Measurements from ENCODE around the gene RBFOX1.

RBFOX1 gene

DNA sequence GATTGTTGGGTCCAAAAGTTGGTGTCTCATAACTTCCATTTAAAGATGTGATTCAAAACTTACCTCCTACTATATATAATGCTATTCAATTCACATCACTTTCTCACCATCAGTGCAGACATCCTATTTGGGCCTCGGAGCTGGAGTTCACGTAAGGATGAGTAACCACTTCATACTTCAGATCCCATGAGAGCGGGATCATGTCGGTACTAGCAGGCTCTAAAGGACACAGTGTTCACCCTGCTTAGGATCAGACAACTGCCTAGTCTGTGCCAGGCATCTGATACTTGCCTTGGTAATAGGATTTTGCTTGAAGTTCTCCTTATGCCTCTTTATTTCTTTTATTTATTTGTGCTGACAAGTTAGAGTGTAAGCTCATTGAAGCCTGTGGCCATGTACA is 39.5 kb downstream of the RBFOX1 start:
- no peak for DNase-seq (ENCODE audit: low read depth in 1 of 2, low spot score in 1 of 2)

DNA sequence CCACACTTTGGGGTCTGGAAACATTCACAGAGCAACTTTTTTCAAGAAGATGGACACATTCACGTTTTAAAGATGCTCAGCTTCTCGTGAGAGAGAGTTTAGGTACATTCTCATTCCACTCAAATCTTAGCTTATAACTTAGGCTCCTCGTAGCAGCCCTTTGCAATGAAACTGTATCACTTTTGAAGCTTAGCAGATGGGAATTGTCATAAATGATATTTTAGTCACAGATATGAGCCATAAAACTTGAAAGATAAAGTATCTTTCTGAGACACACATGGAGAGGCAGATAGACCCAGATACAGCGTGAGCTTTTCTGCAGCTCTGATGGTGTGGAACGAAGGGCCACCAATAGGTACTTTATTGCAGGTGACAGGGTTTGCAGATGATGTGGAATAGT is 41.1 kb downstream of the RBFOX1 start:
- DNase-seq (ENCODE audit: low read depth in 1 of 2, low spot score in 1 of 2) = no peak

DNA sequence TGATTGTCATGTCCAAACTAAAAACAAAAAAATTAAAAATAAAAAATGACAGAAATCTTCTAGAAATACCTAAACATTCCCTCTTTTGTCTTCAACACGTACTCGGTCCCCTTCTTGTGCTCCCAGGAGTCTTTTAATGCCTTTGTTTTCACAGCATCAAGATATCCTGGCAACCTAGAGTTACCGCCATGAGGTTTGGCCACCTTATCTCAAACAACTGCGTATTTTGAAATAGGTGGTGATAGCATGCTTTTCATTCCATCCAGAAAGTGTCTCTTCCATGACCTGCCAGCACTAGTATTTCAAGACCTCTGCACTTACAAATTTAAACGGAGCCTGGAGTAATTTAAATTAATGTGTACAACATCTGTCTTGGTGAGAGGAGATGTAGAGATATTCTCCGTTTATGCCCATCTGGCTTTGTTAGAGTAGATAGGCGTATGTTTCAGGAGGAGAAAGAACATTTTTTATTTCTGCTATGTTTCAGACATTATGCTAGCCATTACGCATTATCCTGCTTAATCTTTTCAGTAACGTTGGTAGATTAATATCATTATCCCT is 42.0 kb downstream of the RBFOX1 start:
- DNase-seq (ENCODE audit: low read depth in 1 of 2, low spot score in 1 of 2) = no peak

DNA sequence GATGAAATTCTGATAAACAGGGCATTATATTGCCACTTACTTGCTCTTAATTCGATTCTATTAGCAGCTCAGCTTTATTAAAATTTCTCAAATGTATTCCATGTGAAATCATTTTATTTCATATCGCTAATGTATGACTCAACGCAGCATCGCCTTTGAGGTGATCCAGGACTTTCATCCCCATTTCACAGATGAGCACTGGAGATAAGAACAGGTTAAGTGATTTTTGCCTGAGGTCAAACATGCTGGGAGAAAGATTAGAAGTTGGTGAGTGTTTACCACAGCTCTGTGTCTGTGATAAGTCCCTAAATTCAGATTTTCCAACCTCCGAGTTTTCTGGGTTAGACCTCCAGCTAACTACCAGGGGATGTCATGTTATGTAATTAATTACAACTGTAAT is 43.6 kb downstream of the RBFOX1 start:
- DNase-seq (ENCODE audit: low read depth in 1 of 2, low spot score in 1 of 2) = no peak

DNA sequence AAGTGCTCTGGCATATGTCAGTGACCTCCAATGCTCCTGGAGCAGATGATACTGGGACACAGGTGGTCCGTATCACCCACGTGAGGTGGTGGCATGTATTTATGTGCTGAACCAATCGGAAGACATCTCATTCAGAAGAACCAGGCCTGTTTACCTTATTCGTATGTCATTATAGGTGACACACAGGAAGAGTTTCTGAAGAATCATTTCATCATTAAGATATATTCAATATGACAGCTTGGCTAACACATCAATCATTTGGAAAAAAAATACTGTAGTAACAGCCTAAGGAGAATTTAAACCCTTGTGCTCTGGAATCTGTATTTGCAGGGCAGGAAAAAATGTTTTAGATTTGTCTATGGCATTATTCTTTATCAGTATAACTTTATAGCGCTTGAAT is 44.6 kb downstream of the RBFOX1 start:
- DNase-seq (ENCODE audit: low read depth in 1 of 2, low spot score in 1 of 2) = no peak

- DNase-seq (ENCODE audit: low read depth in 1 of 2, low spot score in 1 of 2) = no peak
These were observed 45.5 kb downstream of the RBFOX1 start for GRCh38 chr16:7378024-7378695.

GRCh38 chr16:7380441-7380840 is 47.8 kb downstream of the RBFOX1 start:
- no peak for DNase-seq (ENCODE audit: low read depth in 1 of 2, low spot score in 1 of 2)

DNA sequence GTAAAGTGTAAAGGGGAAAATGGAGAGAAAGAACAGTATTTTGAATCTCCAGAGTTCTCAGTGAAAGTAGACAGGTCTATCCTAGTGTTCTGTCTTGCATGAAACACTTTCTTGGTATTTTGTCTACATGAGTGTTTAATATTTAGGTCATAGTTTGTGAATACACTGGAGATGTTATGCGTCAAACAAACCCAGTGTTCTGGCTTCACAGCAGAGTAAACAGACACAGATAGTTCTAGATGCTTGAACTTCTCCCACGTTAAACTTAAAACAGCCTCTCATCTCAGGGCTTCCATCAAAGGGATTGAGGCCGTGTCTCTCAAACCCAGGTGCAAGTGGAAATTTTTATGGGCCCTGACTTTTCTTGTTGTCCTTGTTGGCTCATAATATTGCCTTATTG is 48.3 kb downstream of the RBFOX1 start:
- DNase-seq (ENCODE audit: low read depth in 1 of 2, low spot score in 1 of 2) = no peak

GRCh38 chr16:7381671-7382070 is 49.0 kb downstream of the RBFOX1 start:
- DNase-seq (ENCODE audit: low read depth in 1 of 2, low spot score in 1 of 2) = no peak

DNA sequence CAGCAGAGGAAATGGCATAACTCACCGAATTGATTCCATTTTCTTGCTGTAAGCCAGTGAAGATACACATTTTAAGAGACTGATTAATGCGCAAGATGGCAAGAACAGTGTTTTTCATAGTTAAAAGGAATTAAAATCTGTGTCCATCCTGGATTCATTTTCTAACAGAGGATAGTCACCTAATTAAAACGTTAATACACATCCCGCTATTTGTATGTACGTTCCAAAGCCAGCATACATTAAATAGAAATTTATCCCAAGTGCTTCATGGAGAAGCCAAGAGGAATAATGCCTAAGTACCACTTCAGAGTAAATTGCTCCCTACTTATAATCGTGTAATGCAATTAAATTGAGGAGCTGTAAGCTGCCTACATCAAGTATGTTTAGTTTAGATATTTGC is 49.9 kb downstream of the RBFOX1 start:
- DNase-seq (ENCODE audit: low read depth in 1 of 2, low spot score in 1 of 2) = no peak

DNA sequence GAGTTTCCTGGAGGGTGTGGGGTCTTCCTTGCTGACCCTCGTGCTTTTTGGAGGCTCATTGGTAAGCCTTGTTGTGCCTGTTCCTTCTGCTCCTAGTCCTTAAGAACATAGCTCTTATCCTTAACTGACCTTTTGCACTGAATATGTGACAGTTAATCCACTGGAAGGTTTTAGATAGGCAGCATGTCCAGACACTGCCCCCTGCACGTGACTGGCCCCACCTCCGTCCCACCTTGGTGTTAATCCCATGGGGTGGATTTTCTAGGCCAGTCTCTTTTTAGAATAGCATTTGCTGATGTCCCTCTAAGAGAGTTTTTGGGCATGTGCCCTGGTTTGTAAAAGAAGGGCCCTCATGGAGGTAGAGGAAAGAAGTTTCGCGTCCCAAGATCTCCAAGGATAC is 58.3 kb downstream of the RBFOX1 start:
- no peak for DNase-seq (ENCODE audit: low read depth in 1 of 2, low spot score in 1 of 2)

DNA sequence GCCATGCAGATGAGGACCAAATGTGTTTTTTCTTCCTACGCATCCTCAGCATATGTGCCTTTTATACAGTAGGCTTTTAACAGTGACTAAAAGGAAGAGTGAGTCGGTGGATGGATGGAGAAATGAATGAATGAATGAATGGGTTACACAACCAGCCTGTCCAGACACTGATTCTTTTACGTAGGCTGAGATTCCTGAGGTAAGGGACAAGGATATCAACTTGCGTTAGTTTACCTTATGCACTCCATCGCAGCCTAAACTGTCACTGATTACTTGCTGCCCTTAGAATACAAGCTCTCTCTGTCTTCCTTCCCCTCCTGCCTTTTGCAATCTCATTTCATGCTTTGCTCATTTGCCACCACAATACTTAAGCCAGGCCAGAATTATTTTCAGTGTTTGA is 59.0 kb downstream of the RBFOX1 start:
- no peak for DNase-seq (ENCODE audit: low read depth in 1 of 2, low spot score in 1 of 2)

GRCh38 chr16:7392206-7392605 is 59.6 kb downstream of the RBFOX1 start:
- DNase-seq (ENCODE audit: low read depth in 1 of 2, low spot score in 1 of 2) = no peak

- no peak for DNase-seq (ENCODE audit: low read depth in 1 of 2, low spot score in 1 of 2)
These were observed 61.0 kb downstream of the RBFOX1 start for GRCh38 chr16:7393680-7394079.

DNA sequence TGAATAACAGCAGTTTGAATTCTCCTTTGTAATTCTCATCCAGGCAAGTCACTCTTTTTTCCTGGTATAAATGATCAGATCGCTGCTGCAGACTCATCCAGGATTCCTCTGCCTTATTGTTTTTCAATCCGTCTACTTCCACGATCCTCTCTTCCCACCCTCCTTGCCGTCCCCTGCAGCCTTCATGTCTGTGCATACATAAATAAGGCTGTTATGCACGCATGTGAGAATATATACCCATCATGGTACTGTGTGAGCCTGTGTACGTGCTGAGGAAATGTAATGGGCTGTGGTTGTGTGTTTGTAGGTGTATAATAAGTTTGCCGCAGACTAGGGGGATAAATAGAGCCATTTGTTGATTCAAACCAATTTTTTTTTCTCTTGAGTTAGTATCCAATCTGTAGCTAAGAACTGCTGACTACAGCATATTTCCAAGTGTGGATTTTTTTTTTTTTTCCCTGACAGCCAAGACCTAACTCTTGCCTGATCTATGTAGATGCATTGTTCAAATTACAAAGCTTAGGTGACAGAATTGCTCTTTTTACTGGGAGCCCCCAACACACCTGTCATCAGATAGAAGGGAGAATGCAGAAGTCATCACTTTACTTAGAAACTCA is 62.2 kb downstream of the RBFOX1 start:
- DNase-seq (ENCODE audit: low read depth in 1 of 2, low spot score in 1 of 2) = no peak

DNA sequence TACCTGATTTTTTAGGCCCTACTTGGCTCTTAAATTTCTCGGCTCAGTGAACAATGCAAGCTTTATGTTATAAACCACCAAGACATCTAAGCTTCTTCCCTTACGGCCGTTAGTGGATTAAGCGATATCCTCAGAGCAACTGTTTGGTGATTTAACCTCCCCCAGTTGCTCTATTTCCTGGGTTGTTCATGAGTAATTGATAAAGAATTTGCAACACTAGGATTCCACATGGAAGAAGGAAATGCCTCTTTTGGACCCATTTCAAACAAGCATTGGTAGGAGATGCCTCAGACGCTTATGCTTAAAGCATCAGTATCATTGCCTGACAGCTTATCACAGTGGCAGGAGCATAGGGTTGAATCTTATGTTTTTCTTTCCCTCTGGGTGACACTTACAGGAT is 65.3 kb downstream of the RBFOX1 start:
- no peak for DNase-seq (ENCODE audit: low read depth in 1 of 2, low spot score in 1 of 2)

DNA sequence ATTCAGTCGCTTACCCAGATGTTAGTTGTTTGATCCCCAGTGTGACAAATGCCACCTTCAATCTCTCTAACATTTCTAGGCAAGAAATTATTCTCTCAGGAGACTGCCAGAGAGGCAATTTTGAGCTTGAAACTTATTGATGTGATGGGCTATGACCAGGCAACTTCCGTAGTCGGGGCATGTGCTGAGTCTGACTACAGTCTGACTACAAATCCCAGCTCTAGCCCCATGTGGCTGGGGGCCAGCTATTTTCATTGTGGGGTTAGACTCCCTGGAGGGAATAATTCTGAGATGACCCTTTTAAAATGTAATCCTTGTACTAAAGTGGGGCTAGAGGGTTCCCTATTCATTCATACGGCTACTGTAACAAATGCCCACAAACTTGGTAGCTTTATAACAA is 65.9 kb downstream of the RBFOX1 start:
- no peak for DNase-seq (ENCODE audit: low read depth in 1 of 2, low spot score in 1 of 2)

DNA sequence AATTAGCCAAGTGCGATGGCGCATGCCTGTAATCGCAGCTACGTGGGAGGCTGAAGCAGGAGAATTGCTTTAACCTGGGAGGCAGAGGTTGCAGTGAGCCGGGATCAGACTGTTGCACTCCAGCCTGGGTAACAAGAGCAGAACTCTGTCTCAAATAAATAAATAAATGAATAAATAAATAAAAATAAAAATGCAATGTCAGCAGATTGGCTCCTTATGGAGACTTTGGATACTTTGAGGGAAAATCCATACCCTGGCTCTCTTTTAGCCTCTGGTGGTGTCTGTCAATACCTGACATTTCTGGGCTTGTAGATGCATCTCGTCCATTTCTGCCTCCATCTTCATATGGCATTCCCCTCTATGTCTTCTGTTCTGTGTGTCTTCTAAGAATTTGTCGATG is 66.7 kb downstream of the RBFOX1 start:
- DNase-seq (ENCODE audit: low read depth in 1 of 2, low spot score in 1 of 2) = no peak

GRCh38 chr16:7400117-7400890 is 67.7 kb downstream of the RBFOX1 start:
- no peak for DNase-seq (ENCODE audit: low read depth in 1 of 2, low spot score in 1 of 2)

GRCh38 chr16:7404217-7404616 is 71.6 kb downstream of the RBFOX1 start:
- DNase-seq (ENCODE audit: low read depth in 1 of 2, low spot score in 1 of 2) = no peak

DNA sequence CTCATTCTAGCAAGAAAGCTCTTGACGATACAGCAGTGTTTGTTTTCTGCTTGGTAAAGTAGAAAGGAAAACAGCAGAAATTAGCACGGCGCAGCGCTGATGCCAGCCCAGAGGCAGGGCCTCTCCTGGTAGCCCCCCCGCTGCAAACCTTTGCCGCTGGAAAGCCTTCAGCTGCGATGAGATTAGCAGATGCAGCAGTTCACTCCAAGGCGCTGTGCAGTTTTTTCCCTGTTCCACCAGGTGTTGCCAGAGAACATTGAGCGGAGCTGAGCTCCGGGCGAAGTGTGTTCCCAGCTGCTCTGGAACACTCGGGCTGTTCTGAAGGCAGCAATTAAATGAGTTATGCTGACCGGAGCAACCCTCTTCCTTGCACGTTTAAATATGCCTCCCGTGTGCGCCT is 72.5 kb downstream of the RBFOX1 start:
- no peak for DNase-seq (ENCODE audit: low read depth in 1 of 2, low spot score in 1 of 2)

GRCh38 chr16:7408700-7409365 is 76.2 kb downstream of the RBFOX1 start:
- no peak for DNase-seq (ENCODE audit: low read depth in 1 of 2, low spot score in 1 of 2)

Measured in activated T-helper 1 cell treated with anti-CD3 and anti-CD28 coated beads, Interleukin-2, amount 50 U/mL, for 16 hours (primary cell).